CD4-positive, alpha-beta memory T cell (primary cell): ENCODE measurements around the gene VRK2. TPM values are rescaled to one million over a fixed set of nuclear protein-coding genes. Genes with fewer than 3 reads are reported as not detected.
A peak's percentile ranks its signal among the peaks of the same experiment; 100 is the strongest.

Source experiments
- CTCF ChIA-PET: fragments of 350-600 bp; sonication (Branson Sonifier 250); formaldehyde crosslinking; loops from one replicate; lab custom pipeline; 2021; ENCODE audit warnings: inconsistent platforms; ENCODE audit not compliant: partially characterized antibody; lab: Charles Lee
- POLR2A ChIA-PET: fragments of 350-600 bp; sonication (Branson Sonifier 250); formaldehyde crosslinking; loops from one replicate; lab custom pipeline; 2021; ENCODE audit not compliant: partially characterized antibody; lab: Charles Lee
- DNase-seq, 5 donors: peaks; one replicate each; pipeline versions ENCODE4 v3.0.0 to v3.0.0-alpha.2; 2020 to 2022; ENCODE audit warnings: mixed read lengths in 1 of 5
- H3K27ac ChIP-seq: one replicate; pipeline ENCODE4 v1.7.0; 2013; ENCODE audit warnings: low read depth, low read length
- H3K27me3 ChIP-seq: 2 replicates; pipeline ENCODE4 v1.7.0; 2013; ENCODE audit warnings: mild to moderate bottlenecking, low read length, moderate library complexity; ENCODE audit not compliant: insufficient read depth
- H3K36me3 ChIP-seq: 2 replicates; pipeline ENCODE4 v1.7.0; 2013; ENCODE audit warnings: mild to moderate bottlenecking, low read length, moderate library complexity; ENCODE audit not compliant: insufficient read depth
- H3K4me1 ChIP-seq: 2 replicates; pipeline ENCODE4 v1.7.0; 2013; ENCODE audit warnings: mild to moderate bottlenecking, low read length, moderate library complexity; ENCODE audit not compliant: insufficient read depth
- H3K4me3 ChIP-seq, 2 donors: one replicate each; pipeline ENCODE4 v1.7.0; 2013; ENCODE audit warnings: low read length in 2 of 2, mild to moderate bottlenecking in 1 of 2
- H3K9me3 ChIP-seq, 2 donors: one replicate each; pipeline ENCODE4 v1.7.0; 2013; ENCODE audit warnings: low read length in 2 of 2, control low read depth in 1 of 2; ENCODE audit not compliant: control insufficient read depth in 1 of 2
- H3K27ac Mint-ChIP-seq, 7 donors: one replicate each; pipeline ENCODE4 v1.8.0; 2020 to 2021; ENCODE audit warnings: mixed read lengths in 7 of 7, mild to moderate bottlenecking in 6 of 7, inconsistent platforms in 3 of 7, moderate library complexity in 3 of 7
- H3K27me3 Mint-ChIP-seq, 2 donors: one replicate each; pipeline ENCODE4 v1.8.0; 2020 to 2021; ENCODE audit warnings: mixed read lengths in 2 of 2
- H3K36me3 Mint-ChIP-seq, 2 donors: one replicate each; pipeline ENCODE4 v1.8.0; 2020 to 2021; ENCODE audit warnings: mixed read lengths in 2 of 2, inconsistent platforms in 1 of 2, mild to moderate bottlenecking in 1 of 2
- H3K4me1 Mint-ChIP-seq, 4 donors: one replicate each; pipeline ENCODE4 v1.8.0; 2020 to 2021; ENCODE audit warnings: mixed read lengths in 4 of 4, mild to moderate bottlenecking in 1 of 4
- H3K4me3 Mint-ChIP-seq, 8 donors: one replicate each; pipeline ENCODE4 v1.8.0; 2020 to 2021; ENCODE audit warnings: mixed read lengths in 8 of 8, mild to moderate bottlenecking in 7 of 8, moderate library complexity in 6 of 8, inconsistent platforms in 3 of 8
- H3K9me3 Mint-ChIP-seq, 8 donors: one replicate each; pipeline ENCODE4 v1.8.0; 2020 to 2021; ENCODE audit warnings: mixed read lengths in 8 of 8, mild to moderate bottlenecking in 5 of 8, inconsistent platforms in 3 of 8, moderate library complexity in 1 of 8
- intact Hi-C: fragments of 100-400 bp; cut with micrococcal nuclease; formaldehyde crosslinking; loops from one replicate; pipeline ENCODE4 v1.15.1; 2023
- polyA plus RNA-seq, 2 donors: library from polyadenylated mRNA; unstranded; fragments of 300-500 nt; fragmentation: Illumina TruSeq; gene quantifications; one replicate each; pipeline ENCODE4 v1.2.3, GENCODE V29; 2021
- total RNA-seq, 2 experiments: library from RNA; stranded (reverse); gene quantifications; one replicate each; pipeline ENCODE4 v1.2.3, GENCODE V29; 2021

Gene VRK2
- total RNA-seq (10 to 100 TPM; 15.5 to 17.4 TPM), polyA plus RNA-seq (10 to 100 TPM; 20.1 to 21.4 TPM)

- H3K27me3 Mint-ChIP-seq = no peaks in the 10 kb centered on the region
- Histone ChIP-seq H3K4me1 (peaks cover 42% of the 10 kb centered on the region), H3K27me3 (no peaks in the 10 kb centered on the region), H3K36me3 (no peaks in the 10 kb centered on the region), H3K27ac (peak within 1 kb of the TSS; percentile 86), H3K9me3 (no peaks in the 10 kb centered on the region), H3K4me3 (peak within 1 kb of the TSS; percentile 32 to 61)
- intact Hi-C loops = loop anchor here (1.0 to 2.0 kb wide), 2 partner anchors 18 to 195 kb away; partner anchors contain the start of gene FANCL
- H3K4me1 Mint-ChIP-seq = peaks cover 27 to 58% (median 38%) of the 10 kb centered on the region in 4 donors
- DNase-seq = peak; percentile 85 to 89 (median 88)
- H3K4me3 Mint-ChIP-seq = peak within 1 kb of the TSS; percentile 90 to 95 (median 91)
- POLR2A ChIA-PET = interaction anchor here (0.6 to 2.8 kb wide), 8 partner anchors 9 to 194 kb away, joined by 3 to 13 read pairs (median 4); partner anchors contain the start of gene FANCL
- H3K9me3 Mint-ChIP-seq = no peaks in the 10 kb centered on the region
- peak within 1 kb of the TSS; percentile 94 to 98 (median 97) for H3K27ac Mint-ChIP-seq
- CTCF ChIA-PET = interaction anchor here (1.5 kb wide), 1 partner anchor 11 kb away, joined by 5 read pairs; no protein-coding TSS in a partner anchor
- peaks cover 4 to 15% of the 10 kb centered on the region in 2 donors for H3K36me3 Mint-ChIP-seq
These were observed at the start of gene VRK2 for GRCh38 chr2:58046585-58047372. TSS of gene VRK2 (plus strand) at chr2:58046806. CDS start at chr2:58048832, 2,026 bp downstream.

DNA sequence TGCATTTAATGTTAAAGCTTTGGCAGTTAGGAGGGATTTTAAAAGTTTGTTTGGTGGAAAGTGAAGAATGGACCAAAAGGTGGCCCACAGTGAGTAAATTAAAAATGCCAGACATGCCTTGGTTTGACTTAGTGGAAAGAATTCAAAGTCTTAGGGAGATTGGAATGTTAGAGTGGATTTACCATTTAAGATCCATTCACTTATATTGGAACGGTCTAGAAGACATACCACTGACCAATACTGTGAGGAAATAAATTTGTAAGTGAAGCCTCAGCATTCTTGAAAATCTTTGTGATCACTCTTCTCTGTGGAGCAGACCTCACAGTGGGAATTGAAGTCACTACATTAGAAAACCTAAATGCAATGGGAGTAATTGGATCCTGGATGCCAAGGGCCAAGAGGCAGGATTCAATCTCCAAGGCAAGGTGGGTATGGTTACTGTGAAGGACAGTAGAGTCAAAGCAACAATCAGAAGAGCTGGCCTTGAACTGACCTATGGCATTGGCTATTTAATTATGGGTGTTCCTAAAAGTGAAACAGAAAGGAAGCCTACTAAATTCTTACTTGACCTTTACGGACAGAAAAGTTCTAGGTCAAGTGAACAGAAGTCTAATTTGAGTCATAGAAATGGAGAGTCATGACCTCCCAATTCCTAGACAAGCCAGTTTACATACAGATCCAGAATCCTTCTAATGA is 40.2 kb upstream of the VRK2 start:
- Mint-ChIP-seq H3K4me1 (no peaks in the 10 kb centered on the region), H3K4me3 (no peak overlapping the region), H3K9me3 (no peaks in the 10 kb centered on the region), H3K36me3 (no peaks in the 10 kb centered on the region), H3K27me3 (peaks cover 0 to 2% of the 10 kb centered on the region in 2 donors), H3K27ac (no peak overlapping the region)
- DNase-seq = no peak
- H3K27ac ChIP-seq = no peak overlapping the region
- intact Hi-C loops = no loop called here
- no peak overlapping the region for H3K4me3 ChIP-seq
- no peaks in the 10 kb centered on the region for H3K27me3 ChIP-seq
- CTCF ChIA-PET = no interaction called here
- no peaks in the 10 kb centered on the region for H3K36me3 ChIP-seq
- H3K4me1 ChIP-seq = no peaks in the 10 kb centered on the region
- no peaks in the 10 kb centered on the region for H3K9me3 ChIP-seq
- POLR2A ChIA-PET = no interaction called here

DNA sequence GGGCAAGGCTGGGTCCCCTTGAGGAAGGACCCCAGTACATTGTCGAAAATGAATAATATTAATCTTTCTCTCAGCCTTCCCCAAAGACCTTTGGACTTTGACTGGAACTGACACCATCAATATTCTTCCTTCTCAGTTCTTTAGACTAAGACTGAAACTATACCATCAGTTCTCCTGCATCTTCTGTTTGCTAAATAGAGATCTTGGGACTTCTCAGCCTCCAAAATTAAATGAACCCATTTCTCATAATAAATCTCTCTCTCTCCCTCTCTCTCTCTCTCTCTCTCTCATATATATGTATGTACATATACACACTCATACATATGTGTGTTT is 39.7 kb upstream of the VRK2 start:
- H3K4me1 Mint-ChIP-seq = no peaks in the 10 kb centered on the region
- peaks cover 0 to 2% of the 10 kb centered on the region in 2 donors for H3K27me3 Mint-ChIP-seq
- intact Hi-C loops = no loop called here
- no peak overlapping the region for H3K27ac Mint-ChIP-seq
- no peaks in the 10 kb centered on the region for H3K36me3 Mint-ChIP-seq
- Histone ChIP-seq H3K36me3 (no peaks in the 10 kb centered on the region), H3K27me3 (no peaks in the 10 kb centered on the region), H3K4me3 (no peak overlapping the region), H3K9me3 (no peaks in the 10 kb centered on the region), H3K27ac (no peak overlapping the region), H3K4me1 (no peaks in the 10 kb centered on the region)
- DNase-seq = no peak
- POLR2A ChIA-PET = no interaction called here
- no peak overlapping the region for H3K4me3 Mint-ChIP-seq
- CTCF ChIA-PET = no interaction called here
- H3K9me3 Mint-ChIP-seq = no peaks in the 10 kb centered on the region

DNA sequence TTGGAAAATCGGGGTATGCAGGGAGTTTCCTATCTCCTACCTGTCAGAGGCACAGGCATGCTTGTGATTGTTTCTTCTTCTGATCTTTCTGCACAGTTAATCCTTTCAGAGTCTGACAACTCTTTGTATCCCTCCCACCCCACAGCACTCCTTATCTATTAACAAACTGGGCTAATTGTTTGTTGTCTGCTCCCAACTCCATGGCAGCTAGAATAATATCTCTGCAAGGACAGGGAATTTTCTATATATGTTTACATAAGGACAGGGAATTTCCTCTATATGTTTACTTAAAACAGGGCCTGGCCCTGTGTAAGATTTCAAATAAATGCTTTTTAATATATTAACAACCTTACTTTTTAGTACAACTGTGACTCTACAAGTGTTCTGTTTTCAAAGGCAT is 36.0 kb upstream of the VRK2 start:
- intact Hi-C loops = no loop called here
- H3K27ac ChIP-seq = no peak overlapping the region
- H3K9me3 ChIP-seq = no peaks in the 10 kb centered on the region
- H3K4me1 ChIP-seq = no peaks in the 10 kb centered on the region
- H3K4me1 Mint-ChIP-seq = no peaks in the 10 kb centered on the region
- no peaks in the 10 kb centered on the region for H3K27me3 ChIP-seq
- no peak for DNase-seq
- H3K4me3 Mint-ChIP-seq = no peak overlapping the region
- POLR2A ChIA-PET = no interaction called here
- no peak overlapping the region for H3K27ac Mint-ChIP-seq
- no peaks in the 10 kb centered on the region for H3K36me3 Mint-ChIP-seq
- CTCF ChIA-PET = no interaction called here
- H3K9me3 Mint-ChIP-seq = peaks cover 0 to 2% (median 0%) of the 10 kb centered on the region in 8 donors
- no peaks in the 10 kb centered on the region for H3K36me3 ChIP-seq
- peaks cover 0 to 2% of the 10 kb centered on the region in 2 donors for H3K27me3 Mint-ChIP-seq
- H3K4me3 ChIP-seq = no peak overlapping the region

GRCh38 chr2:58019229-58019628 is 27.4 kb upstream of the VRK2 start:
- Mint-ChIP-seq H3K4me3 (no peak overlapping the region), H3K4me1 (peaks cover 10 to 18% (median 12%) of the 10 kb centered on the region in 4 donors), H3K27me3 (peaks cover 0 to 2% of the 10 kb centered on the region in 2 donors), H3K27ac (no peak overlapping the region), H3K36me3 (peaks cover 3 to 6% of the 10 kb centered on the region in 2 donors), H3K9me3 (peaks cover 2 to 8% (median 5%) of the 10 kb centered on the region in 8 donors)
- DNase-seq = no peak
- Histone ChIP-seq H3K27me3 (no peaks in the 10 kb centered on the region), H3K27ac (no peak overlapping the region), H3K4me3 (no peak overlapping the region), H3K36me3 (no peaks in the 10 kb centered on the region), H3K4me1 (peaks cover 12% of the 10 kb centered on the region), H3K9me3 (no peaks in the 10 kb centered on the region)
- intact Hi-C loops = no loop called here
- POLR2A ChIA-PET = no interaction called here
- CTCF ChIA-PET = no interaction called here

- Histone ChIP-seq H3K4me3 (no peak overlapping the region), H3K4me1 (peaks cover 12% of the 10 kb centered on the region), H3K27me3 (no peaks in the 10 kb centered on the region), H3K9me3 (no peaks in the 10 kb centered on the region), H3K27ac (no peak overlapping the region), H3K36me3 (no peaks in the 10 kb centered on the region)
- Mint-ChIP-seq H3K4me3 (no peak overlapping the region), H3K9me3 (no peaks in the 10 kb centered on the region), H3K36me3 (no peaks in the 10 kb centered on the region), H3K4me1 (peaks cover 10 to 18% (median 13%) of the 10 kb centered on the region in 4 donors), H3K27ac (no peak overlapping the region), H3K27me3 (peaks cover 0 to 2% of the 10 kb centered on the region in 2 donors)
- ChIA-PET POLR2A (no interaction called here), CTCF (interaction anchor here (0.6 kb wide), 1 partner anchor 168 kb away, joined by 3 read pairs; no protein-coding TSS in a partner anchor)
- intact Hi-C loops = no loop called here
- no peak for DNase-seq
These were observed 21.3 kb upstream of the VRK2 start for GRCh38 chr2:58025150-58025933.
